Fibroblast of mammary gland (primary cell): ENCODE results near the gene SCP2.

ENCODE experiments used
- DNase-seq: peaks from one replicate; pipeline ENCODE4 v3.0.0-alpha.2; 2010; ENCODE audit warnings: low read depth
- H3K4me3 ChIP-seq: 2 replicates; pipeline ENCODE4 v1.5.1; 2011; ENCODE audit warnings: low read depth, mild to moderate bottlenecking, low read length, moderate library complexity; ENCODE audit not compliant: control insufficient read depth
- CTCF ChIP-seq: conservative IDR thresholded peaks from 2 replicates; pipeline ENCODE4 v1.5.1; 2011; ENCODE audit warnings: low read depth, low read length, inconsistent platforms; ENCODE audit not compliant: control insufficient read depth, insufficient read depth

The SCP2 gene

GRCh38 chr1:53090227-53091147 is 163.4 kb downstream of the SCP2 start:
- no peak overlapping the region for H3K4me3 ChIP-seq
- no peak for DNase-seq
- no peak for TF ChIP-seq CTCF

GRCh38 chr1:53091841-53092645 is 165.0 kb downstream of the SCP2 start:
- no peak for TF ChIP-seq CTCF
- H3K4me3 ChIP-seq: no peak overlapping the region
- no peak for DNase-seq

- H3K4me3 ChIP-seq: no peak overlapping the region
- TF ChIP-seq CTCF: no peak
- DNase-seq: no peak
Measured at GRCh38 chr1:53092659-53093450, 165.8 kb downstream of the SCP2 start.

GRCh38 chr1:53093451-53093754 is 166.3 kb downstream of the SCP2 start:
- no peak for DNase-seq
- no peak for TF ChIP-seq CTCF
- H3K4me3 ChIP-seq: no peak overlapping the region

- no peak overlapping the region for H3K4me3 ChIP-seq
- no peak for TF ChIP-seq CTCF
- no peak for DNase-seq
Measured at GRCh38 chr1:53093778-53094532, 166.9 kb downstream of the SCP2 start.

- no peak for TF ChIP-seq CTCF
- DNase-seq: no peak
- no peak overlapping the region for H3K4me3 ChIP-seq
Measured at GRCh38 chr1:53094533-53094919, 167.4 kb downstream of the SCP2 start.
